ENCODE measurements around the gene GPR35. TPM values are rescaled to one million over a fixed set of nuclear protein-coding genes. Genes with fewer than 3 reads are reported as not detected.

The GPR35 gene
- total and polyA plus RNA-seq, 2 donors (not counting 3 experiments of a cell fraction or from before 2014, with no cell fraction given) = 0.18 to 0.33 TPM

DNA sequence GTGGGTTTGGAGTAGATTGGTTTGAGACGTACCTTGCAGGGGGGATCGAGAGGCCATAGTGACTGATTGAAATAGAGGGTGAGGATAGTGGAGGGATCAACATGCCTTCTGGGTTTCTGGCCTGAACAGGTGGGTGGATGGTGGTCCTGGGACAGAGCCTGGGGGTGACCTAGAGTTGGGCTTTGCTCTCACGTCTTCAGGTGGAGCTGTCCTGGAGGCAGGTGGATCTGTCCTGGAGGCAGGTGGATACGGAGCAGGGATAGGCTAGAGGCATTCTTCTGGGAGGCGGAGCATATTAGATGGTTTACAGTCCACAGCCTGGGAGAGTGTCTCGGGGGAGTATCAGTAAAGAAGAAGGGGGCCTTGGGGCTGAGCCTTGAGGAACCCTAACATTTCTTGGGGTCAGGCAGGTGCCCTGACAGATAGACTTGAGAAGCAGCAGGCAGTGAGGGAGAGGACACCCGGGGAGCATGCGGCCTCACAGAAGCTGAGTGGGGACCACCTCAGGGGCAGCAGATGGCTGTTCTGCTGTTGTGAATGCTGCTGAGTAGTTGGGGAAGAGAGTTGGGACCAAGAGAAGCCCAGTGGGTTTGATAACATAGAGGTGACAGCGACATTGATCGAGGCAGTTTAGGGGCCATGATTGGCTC lies 37.1 kb upstream of the GPR35 start:
- H3K9me1 ChIP-seq (replicated peaks; ENCODE audit: control insufficient read depth, extremely low read depth, insufficient read depth, low read length) = no peaks in the 10 kb centered on the region
- H2AFZ ChIP-seq (ENCODE audit: low read depth, low read length) = no peak overlapping the region
- dilution Hi-C loops (cut with MboI; ENCODE audit: extremely low pct_ligation_motif_present, low sequenced_read_pairs) = no loop called here
- no TSS peak for BruUV-seq (replicated peaks)
- no peak overlapping the region for H3K9ac ChIP-seq (replicated peaks; ENCODE audit: extremely low read depth, insufficient read depth, low read length)
- no peak for FAIRE-seq
- no peaks in the 10 kb centered on the region for H4K20me1 ChIP-seq (replicated peaks; ENCODE audit: control insufficient read depth, extremely low read depth, insufficient read depth, low read length)
- peaks cover 58% of the 10 kb centered on the region for H3K79me2 ChIP-seq (ENCODE audit: control insufficient read depth, insufficient read depth, low read length)
- no peaks in the 10 kb centered on the region for H3K27me3 ChIP-seq (ENCODE audit: control insufficient read depth in 2 of 2, insufficient read depth in 2 of 2, low read length in 2 of 2)
- ChIA-PET CTCF (interaction anchor here (2.4 to 5.3 kb wide), 4 partner anchors 22 to 252 kb away, joined by 16 to 47 read pairs (median 24); partner anchors contain the start of gene ANKMY1), POLR2A (no interaction called here)
- DNase-seq (ENCODE audit: low read depth, low spot score) = no peak
- no peak overlapping the region for H3K4me3 ChIP-seq (replicated peaks in 1 of 3; ENCODE audit: insufficient read depth in 1 of 3, low read depth in 1 of 3, low read length in 3 of 3)
- TF ChIP-seq JUN (IDR thresholded peaks at IDR 0.05; ENCODE audit: borderline replicate concordance, insufficient read depth, insufficient read length, low read depth) (no peak), POLR2A (IDR thresholded peaks at IDR 0.05; ENCODE audit: low read depth, low read length) (no peak), FOS (IDR thresholded peaks at IDR 0.05; ENCODE audit: borderline replicate concordance, insufficient read depth, low read length) (no peak), EZH2 (IDR thresholded peaks at IDR 0.05; ENCODE audit: borderline replicate concordance, low read depth, low read length, severe bottlenecking) (no peak), POLR2AphosphoS5 (IDR thresholded peaks at IDR 0.05; ENCODE audit: insufficient read depth, low read depth, low read length) (no peak), MYC (IDR thresholded peaks at IDR 0.05; ENCODE audit: low read depth, low read length) (no peak), GATA2 (IDR thresholded peaks at IDR 0.05; ENCODE audit: insufficient read depth, insufficient read length, low read depth, low read length) (no peak)
- TF ChIP-seq, protein P1, sequence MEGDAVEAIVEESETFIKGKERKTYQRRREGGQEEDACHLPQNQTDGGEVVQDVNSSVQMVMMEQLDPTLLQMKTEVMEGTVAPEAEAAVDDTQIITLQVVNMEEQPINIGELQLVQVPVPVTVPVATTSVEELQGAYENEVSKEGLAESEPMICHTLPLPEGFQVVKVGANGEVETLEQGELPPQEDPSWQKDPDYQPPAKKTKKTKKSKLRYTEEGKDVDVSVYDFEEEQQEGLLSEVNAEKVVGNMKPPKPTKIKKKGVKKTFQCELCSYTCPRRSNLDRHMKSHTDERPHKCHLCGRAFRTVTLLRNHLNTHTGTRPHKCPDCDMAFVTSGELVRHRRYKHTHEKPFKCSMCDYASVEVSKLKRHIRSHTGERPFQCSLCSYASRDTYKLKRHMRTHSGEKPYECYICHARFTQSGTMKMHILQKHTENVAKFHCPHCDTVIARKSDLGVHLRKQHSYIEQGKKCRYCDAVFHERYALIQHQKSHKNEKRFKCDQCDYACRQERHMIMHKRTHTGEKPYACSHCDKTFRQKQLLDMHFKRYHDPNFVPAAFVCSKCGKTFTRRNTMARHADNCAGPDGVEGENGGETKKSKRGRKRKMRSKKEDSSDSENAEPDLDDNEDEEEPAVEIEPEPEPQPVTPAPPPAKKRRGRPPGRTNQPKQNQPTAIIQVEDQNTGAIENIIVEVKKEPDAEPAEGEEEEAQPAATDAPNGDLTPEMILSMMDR (IDR thresholded peaks at IDR 0.05; ENCODE audit: extremely low read depth in 1 of 2, insufficient read depth in 1 of 2, low read depth in 1 of 2, low read length in 2 of 2) = no peak
- TF ChIP-seq, protein P2, sequence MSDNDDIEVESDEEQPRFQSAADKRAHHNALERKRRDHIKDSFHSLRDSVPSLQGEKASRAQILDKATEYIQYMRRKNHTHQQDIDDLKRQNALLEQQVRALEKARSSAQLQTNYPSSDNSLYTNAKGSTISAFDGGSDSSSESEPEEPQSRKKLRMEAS (IDR thresholded peaks at IDR 0.05; ENCODE audit: insufficient read depth, insufficient read length) = no peak
- intact Hi-C loops (cut with micrococcal nuclease) = no loop called here
- no peaks in the 10 kb centered on the region for H3K9me3 ChIP-seq (replicated peaks; ENCODE audit: control insufficient read depth, insufficient read depth, low read length)
- peak overlapping the region; percentile 69 for H3K4me2 ChIP-seq (ENCODE audit: insufficient read depth, low read length)
- H3K27ac ChIP-seq (ENCODE audit: insufficient read depth, low read depth, low read length) = no peak overlapping the region
- H3K4me1 ChIP-seq (ENCODE audit: control insufficient read depth, extremely low read depth, insufficient read depth, low read length) = peaks cover 17% of the 10 kb centered on the region
- peaks cover 2 to 16% of the 10 kb centered on the region in 2 experiments for H3K36me3 ChIP-seq (ENCODE audit: control insufficient read depth in 2 of 2, extremely low read depth in 1 of 2, insufficient read depth in 2 of 2, low read length in 2 of 2)

Data from endothelial cell of umbilical vein (primary cell).